HEK293T (cell line): ENCODE results near the gene B3GALT5.
"Not testable (repeated sequence)": the region's sequence is repeated elsewhere in the genome, so short reads cannot be mapped to it uniquely, and the experiment has no call there.

Experiments used
- CTCF ChIA-PET: fragments of 350-600 bp; formaldehyde crosslinking; extraction: SDS; loops from one replicate; lab custom pipeline; 2021; ENCODE audit warnings: antibody characterized with exemption, inconsistent platforms; lab: Yijun Ruan, JAX
- POLR2A ChIA-PET: fragments of 350-600 bp; formaldehyde crosslinking; extraction: SDS; loops from one replicate; lab custom pipeline; 2020; ENCODE audit warnings: antibody characterized with exemption, inconsistent platforms; lab: Yijun Ruan, JAX
- DNase-seq: peaks from one replicate; pipeline ENCODE4 v3.0.0; 2012; ENCODE audit warnings: mixed read lengths; ENCODE audit errors: extremely low spot score
- ARNT ChIP-seq: fragments of 450-650 bp; IDR thresholded peaks from 2 replicates; pipeline ENCODE4 v1.6.1; 2017; ENCODE audit warnings: mild to moderate bottlenecking
- BHLHE40 ChIP-seq: fragments of 450-650 bp; IDR thresholded peaks from 2 replicates; pipeline ENCODE4 v1.6.1; 2016; ENCODE audit warnings: mild to moderate bottlenecking, moderate library complexity, borderline replicate concordance
- CTBP1 ChIP-seq: fragments of 450-650 bp; IDR thresholded peaks from 2 replicates; pipeline ENCODE4 v1.6.1; 2016; ENCODE audit warnings: borderline replicate concordance
- ELF4 ChIP-seq: fragments of 450-650 bp; IDR thresholded peaks from 2 replicates; pipeline ENCODE4 v1.6.1; 2017; ENCODE audit warnings: antibody characterized with exemption
- FOXA1 ChIP-seq: fragments of 450-650 bp; IDR thresholded peaks from 2 replicates; pipeline ENCODE4 v1.6.1; 2016; ENCODE audit warnings: mild to moderate bottlenecking
- FOXK2 ChIP-seq: fragments of 450-650 bp; IDR thresholded peaks from 2 replicates; pipeline ENCODE4 v1.6.1; 2016; ENCODE audit warnings: mild to moderate bottlenecking
- FOXM1 ChIP-seq: fragments of 450-650 bp; IDR thresholded peaks from 2 replicates; pipeline ENCODE4 v1.6.1; 2017; ENCODE audit warnings: mild to moderate bottlenecking, borderline replicate concordance
- HDGF ChIP-seq: fragments of 450-650 bp; IDR thresholded peaks from 2 replicates; pipeline ENCODE4 v1.6.1; 2017; ENCODE audit warnings: antibody characterized with exemption, borderline replicate concordance
- L3MBTL2 ChIP-seq: fragments of 450-650 bp; conservative IDR thresholded peaks from 2 replicates; pipeline ENCODE4 v1.6.1; 2016; ENCODE audit warnings: mild to moderate bottlenecking
- LEF1 ChIP-seq: fragments of 450-650 bp; IDR thresholded peaks from 2 replicates; pipeline ENCODE4 v1.6.1; 2017; ENCODE audit warnings: mild to moderate bottlenecking, borderline replicate concordance
- NFRKB ChIP-seq: fragments of 450-650 bp; IDR thresholded peaks from 2 replicates; pipeline ENCODE4 v1.6.1; 2016; ENCODE audit warnings: mild to moderate bottlenecking, moderate library complexity
- SP1 ChIP-seq: fragments of 450-650 bp; IDR thresholded peaks from 2 replicates; pipeline ENCODE4 v1.6.1; 2017
- SUZ12 ChIP-seq: fragments of 450-650 bp; IDR thresholded peaks from 2 replicates; pipeline ENCODE4 v1.6.1; 2016; ENCODE audit warnings: mild to moderate bottlenecking
- TARDBP ChIP-seq: fragments of 450-650 bp; IDR thresholded peaks from 2 replicates; pipeline ENCODE4 v1.6.1; 2016
- ZNF384 ChIP-seq: fragments of 450-650 bp; IDR thresholded peaks from 2 replicates; pipeline ENCODE4 v1.6.1; 2016
- TF ChIP-seq, protein P1 (sequence below): fragments of 450-650 bp; IDR thresholded peaks from 2 replicates; pipeline ENCODE4 v1.6.1; 2016

Gene B3GALT5

DNA sequence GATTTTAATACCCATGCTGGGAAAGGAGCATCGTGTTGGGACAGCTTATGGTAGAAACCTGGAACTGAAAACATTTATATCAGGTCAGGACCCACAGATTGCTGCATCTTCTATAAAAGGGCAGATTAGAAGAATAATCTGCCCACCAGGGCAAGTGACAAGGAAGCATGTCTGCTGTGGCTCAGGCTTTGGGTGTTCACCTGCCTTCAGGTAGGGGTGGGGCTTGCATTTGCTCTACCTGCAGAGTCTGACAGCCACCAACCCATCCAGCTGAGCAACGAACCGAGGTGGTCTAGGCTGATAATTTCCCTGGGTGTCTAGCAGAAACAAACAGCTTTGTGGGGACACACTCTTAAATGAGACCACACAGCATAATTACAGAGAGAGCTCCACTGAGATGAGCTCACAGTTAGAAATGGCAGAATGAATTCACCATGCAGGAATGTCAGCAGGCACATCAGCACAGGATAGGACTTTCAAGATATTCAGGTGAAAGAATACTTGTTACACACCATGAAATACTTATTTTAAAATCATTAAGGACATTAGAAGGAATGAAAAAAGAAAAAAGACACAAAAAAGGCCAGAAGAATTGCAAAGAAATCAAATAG is 36.1 kb upstream of the B3GALT5 start:
- no peak for TF ChIP-seq ARNT
- no peak for TF ChIP-seq TARDBP
- no peak for TF ChIP-seq L3MBTL2
- TF ChIP-seq HDGF = no peak
- TF ChIP-seq SP1 = no peak
- CTCF ChIA-PET = no interaction called here
- DNase-seq = no peak
- POLR2A ChIA-PET = no interaction called here

DNA sequence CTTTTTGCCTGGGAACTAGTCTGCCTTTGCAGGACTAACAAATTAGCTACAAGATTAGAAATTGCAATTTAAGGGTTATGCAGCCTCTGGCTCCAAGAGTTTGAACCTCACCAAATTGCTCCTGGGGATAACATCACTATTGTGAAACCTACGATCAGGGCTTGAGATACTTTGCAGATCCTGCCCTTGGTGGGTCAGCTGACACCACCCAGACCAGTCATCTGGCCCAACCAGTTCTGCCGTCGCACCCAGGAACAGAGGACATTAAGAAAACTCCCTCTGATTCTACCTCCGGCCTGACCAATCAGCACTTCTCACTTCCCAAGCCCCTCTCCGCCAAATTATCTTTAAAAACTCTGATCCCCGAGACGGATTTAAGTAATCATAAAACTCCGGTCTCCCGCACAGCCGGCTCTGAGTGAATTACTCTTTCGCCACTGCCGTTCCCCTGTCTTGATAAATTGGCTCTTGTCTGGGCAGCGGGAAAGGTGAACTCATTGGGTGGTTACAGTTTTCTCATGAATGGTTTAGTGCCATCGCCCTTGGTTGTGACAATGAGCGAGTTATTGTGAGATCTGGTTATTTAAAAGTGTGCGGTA is 32.9 kb upstream of the B3GALT5 start:
- CTCF ChIA-PET = no interaction called here
- no peak for DNase-seq
- no peak for TF ChIP-seq FOXM1
- no peak for TF ChIP-seq CTBP1
- TF ChIP-seq FOXK2 = no peak
- no peak for TF ChIP-seq NFRKB
- no peak for TF ChIP-seq FOXA1
- no peak for TF ChIP-seq L3MBTL2
- TF ChIP-seq HDGF = no peak
- TF ChIP-seq ZNF384 = no peak
- TF ChIP-seq, protein P1, sequence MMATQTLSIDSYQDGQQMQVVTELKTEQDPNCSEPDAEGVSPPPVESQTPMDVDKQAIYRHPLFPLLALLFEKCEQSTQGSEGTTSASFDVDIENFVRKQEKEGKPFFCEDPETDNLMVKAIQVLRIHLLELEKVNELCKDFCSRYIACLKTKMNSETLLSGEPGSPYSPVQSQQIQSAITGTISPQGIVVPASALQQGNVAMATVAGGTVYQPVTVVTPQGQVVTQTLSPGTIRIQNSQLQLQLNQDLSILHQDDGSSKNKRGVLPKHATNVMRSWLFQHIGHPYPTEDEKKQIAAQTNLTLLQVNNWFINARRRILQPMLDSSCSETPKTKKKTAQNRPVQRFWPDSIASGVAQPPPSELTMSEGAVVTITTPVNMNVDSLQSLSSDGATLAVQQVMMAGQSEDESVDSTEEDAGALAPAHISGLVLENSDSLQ = no peak
- TF ChIP-seq SUZ12 = no peak
- TF ChIP-seq ARNT = no peak
- no peak for TF ChIP-seq TARDBP
- no peak for TF ChIP-seq ELF4
- no peak for TF ChIP-seq SP1
- TF ChIP-seq BHLHE40 = no peak
- TF ChIP-seq LEF1 = no peak
- POLR2A ChIA-PET = no interaction called here

DNA sequence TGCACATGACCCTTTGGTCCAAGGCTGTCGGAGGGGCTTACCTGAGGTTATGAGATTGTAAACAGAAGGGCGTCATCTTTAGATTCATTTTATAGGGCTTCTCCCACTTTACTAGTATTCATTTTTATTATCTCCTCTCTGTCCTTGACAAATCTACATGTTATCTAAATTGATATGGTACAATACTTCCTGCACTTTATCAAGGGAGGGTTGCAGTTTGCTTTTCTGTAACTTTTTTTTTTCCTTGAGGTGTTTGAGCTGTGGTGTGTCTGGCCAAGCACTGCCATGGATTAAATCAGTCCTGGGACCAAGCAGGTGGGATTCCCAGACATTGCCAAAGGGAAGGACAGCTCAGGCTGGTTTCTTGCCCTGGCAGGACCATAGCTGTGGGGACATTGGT is 32.0 kb upstream of the B3GALT5 start:
- no peak for TF ChIP-seq NFRKB
- no peak for TF ChIP-seq TARDBP
- POLR2A ChIA-PET = no interaction called here
- CTCF ChIA-PET = no interaction called here

DNA sequence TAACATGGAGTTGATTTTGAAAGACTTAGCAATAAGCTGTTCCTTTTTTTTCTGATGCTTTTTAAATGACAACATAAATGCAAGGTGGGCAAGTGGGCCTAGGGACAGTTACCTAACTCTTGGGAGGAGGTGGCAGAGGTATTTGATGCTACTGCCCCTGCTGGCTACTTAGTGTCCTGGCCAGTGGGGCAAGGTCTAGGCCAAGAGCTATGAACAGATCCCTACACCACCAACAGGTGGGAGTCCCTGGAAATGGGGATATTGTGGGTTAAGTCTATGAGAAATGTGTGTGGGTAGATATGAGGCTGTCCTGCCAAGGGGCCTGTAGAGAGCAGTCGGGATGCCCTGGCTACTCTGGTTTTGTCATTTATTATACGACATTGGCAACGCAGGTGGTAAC is 31.3 kb upstream of the B3GALT5 start:
- DNase-seq = no peak
- TF ChIP-seq FOXK2 = no peak
- no peak for TF ChIP-seq ELF4
- no peak for TF ChIP-seq BHLHE40
- TF ChIP-seq FOXA1 = no peak
- TF ChIP-seq CTBP1 = no peak
- no peak for TF ChIP-seq NFRKB
- no peak for TF ChIP-seq ARNT
- TF ChIP-seq ZNF384 = no peak
- no peak for TF ChIP-seq FOXM1
- TF ChIP-seq LEF1 = no peak
- TF ChIP-seq HDGF = no peak
- TF ChIP-seq, protein P1 = no peak
- no peak for TF ChIP-seq TARDBP
- TF ChIP-seq L3MBTL2 = no peak
- TF ChIP-seq SUZ12 = no peak
- TF ChIP-seq SP1 = no peak
- ChIA-PET POLR2A (no interaction called here), CTCF (no interaction called here)

More for the DNA sequence above, 32.0 kb upstream of the B3GALT5 start:
- no peak for DNase-seq

DNA sequence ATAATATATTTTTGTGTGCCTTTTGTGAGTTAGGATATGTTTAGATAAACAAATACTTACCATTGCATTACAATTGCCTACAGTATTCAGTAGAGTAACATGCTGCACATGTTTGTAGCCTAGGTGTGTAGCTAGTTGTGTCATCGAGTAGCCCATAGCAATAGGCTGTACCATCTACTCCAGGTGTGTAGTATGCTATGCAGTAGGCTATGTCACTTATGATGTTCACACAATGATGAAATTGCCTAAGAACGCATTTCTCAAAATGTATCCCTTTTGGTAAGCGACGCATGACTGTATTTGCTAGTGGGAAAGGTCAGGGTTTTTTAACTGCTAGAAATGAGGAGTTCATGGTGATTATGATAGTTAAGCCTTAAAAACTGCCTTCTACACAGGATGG is 30.0 kb upstream of the B3GALT5 start:
- ChIA-PET CTCF (no interaction called here), POLR2A (no interaction called here)
- DNase-seq = no peak
- no peak for TF ChIP-seq SP1
- no peak for TF ChIP-seq ZNF384
- TF ChIP-seq FOXM1 = no peak
- TF ChIP-seq HDGF = no peak
- TF ChIP-seq ELF4 = no peak
- no peak for TF ChIP-seq CTBP1
- TF ChIP-seq SUZ12 = no peak
- TF ChIP-seq L3MBTL2 = no peak
- no peak for TF ChIP-seq BHLHE40
- TF ChIP-seq FOXK2 = no peak
- no peak for TF ChIP-seq FOXA1
- no peak for TF ChIP-seq ARNT
- TF ChIP-seq NFRKB = no peak
- TF ChIP-seq TARDBP = no peak
- TF ChIP-seq, protein P1 = no peak
- TF ChIP-seq LEF1 = no peak

DNA sequence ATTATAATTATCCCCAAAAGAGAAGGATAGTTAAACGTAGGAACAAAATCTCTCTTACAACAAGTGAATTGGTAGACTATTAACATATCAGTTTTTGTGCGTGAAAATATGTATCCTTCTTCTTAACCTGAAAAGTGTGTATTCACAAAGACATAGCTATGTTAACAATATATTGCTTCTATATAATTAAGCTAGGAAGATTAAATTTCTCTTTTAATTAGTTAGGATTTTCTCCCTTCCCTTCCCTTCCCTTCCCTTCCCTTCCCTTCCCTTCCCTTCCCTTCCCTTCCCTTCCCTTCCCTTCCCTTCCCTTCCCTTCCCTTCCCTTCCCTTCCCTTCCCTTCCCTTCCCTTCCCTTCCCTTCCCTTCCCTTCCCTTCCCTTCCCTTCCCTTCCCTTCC is 29.2 kb upstream of the B3GALT5 start:
- CTCF ChIA-PET, POLR2A ChIA-PET, DNase-seq: not testable (repeated sequence)

DNA sequence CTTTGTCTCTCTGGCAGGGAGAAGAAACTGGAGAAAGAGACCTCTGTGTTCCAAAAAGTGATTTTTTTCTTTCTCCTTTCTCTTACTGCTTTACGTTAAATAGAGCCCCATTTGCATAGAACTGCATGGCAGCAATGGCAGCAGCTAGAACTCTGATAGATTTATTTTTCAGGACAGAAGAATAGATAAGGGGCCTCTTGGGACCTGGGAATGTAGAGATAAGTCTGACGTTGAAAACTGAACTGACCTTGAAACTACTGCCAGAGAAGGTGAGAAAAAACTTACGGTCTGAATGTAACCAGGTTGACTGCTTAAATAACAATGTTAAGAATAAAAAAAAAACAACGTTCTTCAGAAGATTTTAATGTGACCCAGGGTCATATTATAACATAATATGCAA is 25.4 kb upstream of the B3GALT5 start:
- ChIA-PET POLR2A (no interaction called here), CTCF (no interaction called here)
- no peak for TF ChIP-seq HDGF
- no peak for TF ChIP-seq FOXA1
- TF ChIP-seq CTBP1 = no peak
- DNase-seq = no peak
